HCT116 (cell line): ENCODE measurements around the gene MTMR12. TPM values are rescaled to one million over a fixed set of nuclear protein-coding genes. Genes with fewer than 3 reads are reported as not detected.

ENCODE experiments used
- ATAC-seq: fragments of 200-7000 bp; cut with Tn5 transposase; 2 replicates; pipeline ENCODE4 v1.9.1; 2020; ENCODE audit warnings: mild to moderate bottlenecking, moderate library complexity
- BruUV-seq: library from RNA; stranded (reverse); fragments of 400-500 nt; replicated peaks from 2 replicates; lab custom pipeline; 2021; lab: Mats Ljungman, UMichigan
- CTCF ChIA-PET: fragments of 300-600 bp; sonication (Branson Sonifier 250); formaldehyde crosslinking; loops from one replicate; lab custom pipeline; 2021; ENCODE audit warnings: antibody characterized with exemption; lab: Charles Lee
- POLR2A ChIA-PET: fragments of 300-600, 350-600 bp; sonication (Branson Sonifier 250); formaldehyde crosslinking; loops from one replicate; lab custom pipeline; 2021; ENCODE audit warnings: antibody characterized with exemption; lab: Charles Lee
- RAD21 ChIA-PET, 2 experiments: fragments of 300-600 bp; sonication (Branson Sonifier 250); formaldehyde crosslinking; loops; one replicate each; lab custom pipeline; 2023; ENCODE audit warnings: low total read pairs in 2 of 2; ENCODE audit not compliant: uncharacterized antibody in 2 of 2, unreplicated experiment in 2 of 2, low non-redundant PET in 1 of 2; lab: Charles Lee
- DNase-seq: peaks from one replicate; pipeline ENCODE4 v3.0.0-alpha.2; 2010; ENCODE audit warnings: low read depth, low spot score
- H2AFZ ChIP-seq: fragments of 200-600 bp; shearing (Covaris generic), sonication (generic); 2 replicates; pipeline ENCODE4 v1.6.1; 2017; ENCODE audit warnings: low read depth, mixed run types, mixed read lengths, antibody characterized with exemption, low read length; ENCODE audit not compliant: poor library complexity, severe bottlenecking
- H3K27ac ChIP-seq: 2 replicates; pipeline ENCODE4 v1.5.1; 2012; ENCODE audit warnings: low read depth, low read length
- H3K27me3 ChIP-seq: fragments of 200-600 bp; sonication (generic); 2 replicates; pipeline ENCODE4 v1.6.1; 2016; ENCODE audit warnings: mixed run types, low read length, mixed read lengths; ENCODE audit not compliant: insufficient read depth
- H3K36me3 ChIP-seq, 2 experiments: fragments of 200-500 bp in 1 of 2; fragments of 200-600 bp in 1 of 2; sonication (Bioruptor generic) in 1 of 2; sonication (generic) in 1 of 2; 2 replicates each; pipeline versions ENCODE4 v1.5.1 to v1.6.1; 2014 to 2016; ENCODE audit warnings: low read length in 2 of 2, inconsistent platforms in 1 of 2, mixed read lengths in 1 of 2, mixed run types in 1 of 2; ENCODE audit not compliant: insufficient read depth in 2 of 2, control insufficient read depth in 1 of 2
- H3K4me1 ChIP-seq, 2 experiments: fragments of 200-600 bp in 1 of 2; sonication (generic) in 1 of 2; 2 replicates each; pipeline versions ENCODE4 v1.5.1 to v1.6.1; 2012 to 2017; ENCODE audit warnings: low read length in 2 of 2, inconsistent platforms in 1 of 2, mild to moderate bottlenecking in 1 of 2, mixed read lengths in 1 of 2, mixed run types in 1 of 2, moderate library complexity in 1 of 2; ENCODE audit not compliant: insufficient read depth in 2 of 2, control insufficient read depth in 1 of 2
- H3K4me2 ChIP-seq: fragments of 200-600 bp; sonication (generic); 2 replicates; pipeline ENCODE4 v1.6.1; 2017; ENCODE audit warnings: mixed run types, low read length, mixed read lengths
- H3K4me3 ChIP-seq, 2 experiments: fragments of 200-600 bp in 1 of 2; sonication (generic) in 1 of 2; replicated peaks in 1 of 2; 2 replicates each; pipeline ENCODE4 v1.5.1; 2011 to 2016; ENCODE audit warnings: low read length in 2 of 2, control low read depth in 1 of 2, low read depth in 1 of 2, mild to moderate bottlenecking in 1 of 2, mixed read lengths in 1 of 2, mixed run types in 1 of 2
- H3K79me2 ChIP-seq: fragments of 200-600 bp; sonication (generic); 2 replicates; pipeline ENCODE4 v1.6.1; 2017; ENCODE audit warnings: mild to moderate bottlenecking, mixed run types, low read length, moderate library complexity, mixed read lengths; ENCODE audit not compliant: insufficient read depth
- H3K9ac ChIP-seq: fragments of 200-600 bp; sonication (generic); 2 replicates; pipeline ENCODE4 v1.6.1; 2016; ENCODE audit warnings: low read length, mixed read lengths
- H3K9me2 ChIP-seq: fragments of 200-600 bp; sonication (generic), shearing (Covaris generic); 2 replicates; pipeline ENCODE4 v1.6.1; 2017; ENCODE audit warnings: mixed run types, mild to moderate bottlenecking, moderate library complexity; ENCODE audit not compliant: insufficient read depth
- H3K9me3 ChIP-seq, 2 experiments: fragments of 200-500 bp in 1 of 2; fragments of 200-600 bp in 1 of 2; sonication (Bioruptor generic) in 1 of 2; sonication (generic) in 1 of 2; 2 replicates each; pipeline ENCODE4 v1.6.1; 2014 to 2017; ENCODE audit warnings: low read length in 2 of 2, mixed read lengths in 2 of 2, inconsistent platforms in 1 of 2, low read depth in 1 of 2, mild to moderate bottlenecking in 1 of 2, mixed run types in 1 of 2, moderate library complexity in 1 of 2; ENCODE audit not compliant: control insufficient read depth in 1 of 2, insufficient read depth in 1 of 2
- H4K20me1 ChIP-seq: fragments of 200-600 bp; sonication (generic), shearing (Covaris generic); 2 replicates; pipeline ENCODE4 v1.6.1; 2017; ENCODE audit warnings: mixed run types, mild to moderate bottlenecking, moderate library complexity; ENCODE audit not compliant: insufficient read depth
- CEBPB ChIP-seq: IDR thresholded peaks from 2 replicates; pipeline ENCODE4 v1.6.1; 2012; ENCODE audit warnings: low read depth
- CTCF ChIP-seq, 3 experiments: fragments of 200-600 bp in 1 of 3; sonication (generic) in 1 of 3; IDR thresholded peaks in 2 of 3; conservative IDR thresholded peaks in 1 of 3; 2 replicates each; pipeline ENCODE4 v1.5.1; 2012 to 2017; ENCODE audit warnings: low read depth in 2 of 3, low read length in 2 of 3, antibody characterized with exemption in 1 of 3, borderline replicate concordance in 1 of 3, control low read depth in 1 of 3, mild to moderate bottlenecking in 1 of 3, mixed read lengths in 1 of 3, mixed run types in 1 of 3, moderate library complexity in 1 of 3; ENCODE audit not compliant: insufficient read depth in 1 of 3
- ELF1 ChIP-seq: IDR thresholded peaks from 2 replicates; pipeline ENCODE4 v1.6.1; 2012; ENCODE audit warnings: low read depth, borderline replicate concordance
- FOSL1 ChIP-seq: IDR thresholded peaks from 2 replicates; pipeline ENCODE4 v1.6.1; 2012; ENCODE audit warnings: low read depth
- JUND ChIP-seq: IDR thresholded peaks from 2 replicates; pipeline ENCODE4 v1.6.1; 2012
- POLR2A ChIP-seq: IDR thresholded peaks from 2 replicates; pipeline ENCODE4 v1.7.0; 2011; ENCODE audit warnings: borderline replicate concordance; ENCODE audit not compliant: insufficient read depth, insufficient read length; ENCODE audit errors: extremely low read depth
- POLR2AphosphoS5 ChIP-seq: IDR thresholded peaks from 2 replicates; pipeline ENCODE4 v1.6.1; 2011; ENCODE audit warnings: mild to moderate bottlenecking, low read depth, low read length, moderate library complexity
- RAD21 ChIP-seq: IDR thresholded peaks from 2 replicates; pipeline ENCODE4 v1.6.1; 2012; ENCODE audit warnings: low read depth, mild to moderate bottlenecking
- TCF7L2 ChIP-seq: IDR thresholded peaks from 2 replicates; pipeline ENCODE4 v1.7.0; 2011; ENCODE audit warnings: borderline replicate concordance, inconsistent platforms; ENCODE audit not compliant: insufficient read depth, insufficient read length; ENCODE audit errors: extremely low read depth
- ZBTB33 ChIP-seq: IDR thresholded peaks from 2 replicates; pipeline ENCODE4 v1.6.1; 2011; ENCODE audit warnings: mild to moderate bottlenecking, low read length, moderate library complexity; ENCODE audit not compliant: insufficient replicate concordance; ENCODE audit errors: extremely low read depth
- ZFX ChIP-seq: fragments of 450-650 bp; IDR thresholded peaks from 2 replicates; pipeline ENCODE4 v1.6.1; 2017
- intact Hi-C: fragments of 100-400 bp; cut with micrococcal nuclease; formaldehyde crosslinking; loops from 2 replicates; pipeline ENCODE4 v1.10.0; 2022
- total RNA-seq: library from RNA; stranded (reverse); gene quantifications from one replicate; pipeline ENCODE4 v1.2.1, GENCODE V29; 2021; ENCODE audit not compliant: unreplicated experiment

Gene MTMR12
- total RNA-seq, 1 experiment from 2014 or later = 27.3 TPM

GRCh38 chr5:32311404-32312196, 1.1 kb downstream of the MTMR12 start:
- no peaks in the 10 kb centered on the region for H3K9me3 ChIP-seq
- TSS peak; percentile 63 for BruUV-seq
- H3K9ac ChIP-seq = peak overlapping the region; percentile 83
- ChIA-PET RAD21 (no interaction called here), POLR2A (no interaction called here), CTCF (no interaction called here)
- no peaks in the 10 kb centered on the region for H4K20me1 ChIP-seq
- ATAC-seq (no peak), DNase-seq (no peak)
- peaks cover 42% of the 10 kb centered on the region for H3K79me2 ChIP-seq
- H3K36me3 ChIP-seq = no peaks in the 10 kb centered on the region
- no peaks in the 10 kb centered on the region for H3K9me2 ChIP-seq
- no peak for TF ChIP-seq FOSL1
- no peak for TF ChIP-seq JUND
- no peak for TF ChIP-seq ZFX
- TF ChIP-seq CEBPB = no peak
- TF ChIP-seq CTCF (IDR thresholded peaks at IDR 0.05 in 2 of 3, conservative IDR thresholded peaks at IDR 0.05 in 1 of 3; ENCODE audit: borderline replicate concordance in 1 of 3, insufficient read depth in 1 of 3, low read depth in 2 of 3, low read length in 2 of 3) = no peak
- no peak for TF ChIP-seq ELF1
- TF ChIP-seq ZBTB33 = no peak
- TF ChIP-seq POLR2AphosphoS5 = no peak
- no peak for TF ChIP-seq POLR2A
- TF ChIP-seq TCF7L2 = no peak
- TF ChIP-seq RAD21 = no peak
- no peaks in the 10 kb centered on the region for H3K27me3 ChIP-seq
- peak overlapping the region; percentile 81 to 84 for H3K4me3 ChIP-seq
- peaks cover 6 to 13% of the 10 kb centered on the region in 2 experiments; a peak in 2 of 4 replicates for H3K4me1 ChIP-seq
- no peak overlapping the region for H2AFZ ChIP-seq
- H3K4me2 ChIP-seq = peak overlapping the region; percentile 93
- intact Hi-C loops = no loop called here
- H3K27ac ChIP-seq = peak overlapping the region; percentile 87
